Ovary (tissue), 9 donors: ENCODE data around the gene PALB2. TPM values are rescaled to one million over a fixed set of nuclear protein-coding genes. Genes with fewer than 3 reads are reported as not detected.

ENCODE experiments used
- DNase-seq, 5 donors: peaks; one replicate each; pipeline ENCODE4 v3.0.0-alpha.2; 2019 to 2020
- H3K27ac ChIP-seq, 2 donors: fragments of 200-600 bp; one replicate each; pipeline versions ENCODE4 v1.5.1 to v1.8.0; 2019 to 2022
- H3K27me3 ChIP-seq: fragments of 200-600 bp; one replicate; pipeline ENCODE4 v1.8.0; 2022
- H3K36me3 ChIP-seq: fragments of 200-600 bp; sonication (generic); one replicate; pipeline ENCODE4 v1.5.1; 2019
- H3K4me1 ChIP-seq: one replicate; pipeline ENCODE4 v1.8.1; 2013; ENCODE audit warnings: mild to moderate bottlenecking, moderate library complexity; ENCODE audit not compliant: insufficient read depth
- H3K4me3 ChIP-seq: fragments of 200-600 bp; sonication (generic); one replicate; pipeline ENCODE4 v1.5.1; 2017
- H3K9me3 ChIP-seq, 2 donors: fragments of 200-600 bp in 1 of 2; sonication (generic) in 1 of 2; one replicate each; pipeline versions ENCODE4 v1.5.1 to v1.8.1; 2013 to 2019; ENCODE audit warnings: mild to moderate bottlenecking in 1 of 2, moderate library complexity in 1 of 2
- EP300 ChIP-seq: sonication (generic); formaldehyde crosslinking; IDR thresholded peaks from one replicate; pipeline ENCODE4 v1.6.1; 2017; ENCODE audit warnings: antibody characterized with exemption
- POLR2A ChIP-seq: fragments of 450-650 bp; IDR thresholded peaks from one replicate; pipeline ENCODE4 v1.6.1; 2017; ENCODE audit warnings: antibody characterized with exemption, mild to moderate bottlenecking, moderate library complexity
- WGBS, 3 donors: extraction: QIAGEN DNeasy Blood & Tissue Kit in 1 of 3; methylation state at CpG; one replicate each; pipeline versions ENCODE4 v1.1.5 to v1.1.7; 2013 to 2017; 5-methylcytosine and 5-hydroxymethylcytosine counted together
- intact Hi-C, 4 donors: fragments of 100-400 bp; cut with DNase I; formaldehyde crosslinking; loops; one replicate each; pipeline versions ENCODE4 v1.11.0 to v1.15.1; 2022 to 2023
- polyA plus RNA-seq, 2 donors: library from polyadenylated mRNA; stranded (reverse); fragments of 200-250 nt in 1 of 2; fragments of 350-450 nt in 1 of 2; fragmentation: Illumina TruSeq in 1 of 2; extraction: RNeasy Lipid Tissue Mini Kit (QIAGEN cat#74804) in 1 of 2; gene quantifications; one replicate each; pipeline ENCODE4 v1.2.3, GENCODE V29; 2013 to 2014
- total RNA-seq, 7 donors: library from RNA; depleted of rRNA in 2 of 7; stranded (reverse); fragments of >200 nt in 2 of 7; fragmentation: NEBNext Ultra II Directional in 3 of 7; extraction: Animal tissue kit (Norgen Biotek cat#: 25700) in 3 of 7; gene quantifications; one replicate each; pipeline versions ENCODE4 v1.1.0 to v1.2.4, GENCODE V29; 2016 to 2023
- TF ChIP-seq, protein P1 (sequence below), 3 donors: fragments of 450-650 bp in 2 of 3; fragments of 200-600 bp in 1 of 3; IDR thresholded peaks; one replicate each; pipeline versions ENCODE4 v1.5.1 to v1.8.0; 2016 to 2022; ENCODE audit warnings: antibody characterized with exemption in 3 of 3, mild to moderate bottlenecking in 1 of 3
- donor health status: DM: no; HTN: no; CAD: no; lungs with moderate emphysema.
- donor health status: DM: no; HTN: no; CAD: no.
- donor health status: Bipolar disorder and iron deficiency.
- donor health status: DM: yes; HTN: yes; CAD: no.
- donor health status: DM: no; HTN: no; CAD: no.
- donor health status: DM: yes; HTN: yes; CAD: no.

PALB2 gene
- total and polyA plus RNA-seq, 9 donors = 6.1 to 13.7 (median 9.9) TPM

DNA sequence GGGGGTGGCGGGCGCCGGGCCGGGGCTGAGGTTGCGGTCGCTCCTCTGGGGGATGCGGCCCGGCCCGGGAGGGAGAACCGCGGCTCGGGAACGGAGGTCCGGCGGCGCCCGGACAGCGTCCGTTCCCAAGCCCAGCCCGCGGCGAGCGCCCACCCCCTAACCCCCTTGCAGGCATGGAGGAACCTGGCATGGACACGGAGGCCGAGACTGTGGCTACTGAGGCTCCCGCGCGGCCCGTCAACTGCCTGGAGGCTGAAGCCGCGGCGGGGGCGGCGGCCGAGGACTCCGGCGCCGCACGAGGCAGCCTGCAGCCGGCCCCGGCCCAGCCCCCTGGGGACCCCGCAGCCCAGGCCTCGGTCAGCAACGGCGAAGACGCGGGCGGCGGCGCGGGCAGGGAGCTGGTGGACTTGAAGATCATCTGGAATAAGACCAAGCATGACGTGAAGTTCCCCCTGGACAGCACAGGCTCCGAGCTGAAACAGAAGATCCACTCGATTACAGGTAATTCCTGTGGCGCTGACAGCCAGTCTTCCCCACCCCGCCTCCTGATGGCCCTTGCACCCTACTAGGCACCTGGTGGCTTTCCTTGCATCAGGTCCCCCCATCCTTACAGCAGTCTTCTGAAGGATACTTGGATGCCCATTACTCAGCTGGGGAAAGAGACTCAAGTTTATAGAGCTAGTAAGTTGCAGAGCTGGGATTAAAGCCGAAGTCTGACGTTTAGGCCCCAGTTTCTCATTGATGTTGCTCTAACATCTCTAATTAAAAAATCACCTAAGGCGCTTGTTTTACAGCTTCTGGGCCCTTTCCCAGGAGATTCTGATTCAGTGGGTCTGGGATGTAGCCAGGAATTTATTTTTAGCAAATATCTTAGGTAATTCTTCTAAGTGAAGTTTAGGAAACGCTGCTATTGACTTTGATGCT, 83.1 kb downstream of the PALB2 start:
- no peaks in the 10 kb centered on the region for H3K36me3 ChIP-seq
- H3K9me3 ChIP-seq = no peaks in the 10 kb centered on the region
- H3K27me3 ChIP-seq = no peaks in the 10 kb centered on the region
- H3K4me3 ChIP-seq = peak overlapping the region; percentile 95
- WGBS, 3 donors = 1 to 2% (median 1%) methylated on average over 24 to 60 of the region's 60 CpGs
- DNase-seq = no peak
- peak overlapping the region; percentile 85 to 88 for H3K27ac ChIP-seq
- no peak for TF ChIP-seq EP300
- no peak for TF ChIP-seq POLR2A
- TF ChIP-seq, protein P1, sequence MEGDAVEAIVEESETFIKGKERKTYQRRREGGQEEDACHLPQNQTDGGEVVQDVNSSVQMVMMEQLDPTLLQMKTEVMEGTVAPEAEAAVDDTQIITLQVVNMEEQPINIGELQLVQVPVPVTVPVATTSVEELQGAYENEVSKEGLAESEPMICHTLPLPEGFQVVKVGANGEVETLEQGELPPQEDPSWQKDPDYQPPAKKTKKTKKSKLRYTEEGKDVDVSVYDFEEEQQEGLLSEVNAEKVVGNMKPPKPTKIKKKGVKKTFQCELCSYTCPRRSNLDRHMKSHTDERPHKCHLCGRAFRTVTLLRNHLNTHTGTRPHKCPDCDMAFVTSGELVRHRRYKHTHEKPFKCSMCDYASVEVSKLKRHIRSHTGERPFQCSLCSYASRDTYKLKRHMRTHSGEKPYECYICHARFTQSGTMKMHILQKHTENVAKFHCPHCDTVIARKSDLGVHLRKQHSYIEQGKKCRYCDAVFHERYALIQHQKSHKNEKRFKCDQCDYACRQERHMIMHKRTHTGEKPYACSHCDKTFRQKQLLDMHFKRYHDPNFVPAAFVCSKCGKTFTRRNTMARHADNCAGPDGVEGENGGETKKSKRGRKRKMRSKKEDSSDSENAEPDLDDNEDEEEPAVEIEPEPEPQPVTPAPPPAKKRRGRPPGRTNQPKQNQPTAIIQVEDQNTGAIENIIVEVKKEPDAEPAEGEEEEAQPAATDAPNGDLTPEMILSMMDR (IDR thresholded peaks at IDR 0.05) = no peak
- H3K4me1 ChIP-seq = no peaks in the 10 kb centered on the region
- intact Hi-C loops = loop anchor here in 2 of 4 donors (5.0 to 10.0 kb wide), 3 partner anchors 46 to 93 kb away; partner anchors contain the start of gene GGA2 (in 1 of the 2)

DNA sequence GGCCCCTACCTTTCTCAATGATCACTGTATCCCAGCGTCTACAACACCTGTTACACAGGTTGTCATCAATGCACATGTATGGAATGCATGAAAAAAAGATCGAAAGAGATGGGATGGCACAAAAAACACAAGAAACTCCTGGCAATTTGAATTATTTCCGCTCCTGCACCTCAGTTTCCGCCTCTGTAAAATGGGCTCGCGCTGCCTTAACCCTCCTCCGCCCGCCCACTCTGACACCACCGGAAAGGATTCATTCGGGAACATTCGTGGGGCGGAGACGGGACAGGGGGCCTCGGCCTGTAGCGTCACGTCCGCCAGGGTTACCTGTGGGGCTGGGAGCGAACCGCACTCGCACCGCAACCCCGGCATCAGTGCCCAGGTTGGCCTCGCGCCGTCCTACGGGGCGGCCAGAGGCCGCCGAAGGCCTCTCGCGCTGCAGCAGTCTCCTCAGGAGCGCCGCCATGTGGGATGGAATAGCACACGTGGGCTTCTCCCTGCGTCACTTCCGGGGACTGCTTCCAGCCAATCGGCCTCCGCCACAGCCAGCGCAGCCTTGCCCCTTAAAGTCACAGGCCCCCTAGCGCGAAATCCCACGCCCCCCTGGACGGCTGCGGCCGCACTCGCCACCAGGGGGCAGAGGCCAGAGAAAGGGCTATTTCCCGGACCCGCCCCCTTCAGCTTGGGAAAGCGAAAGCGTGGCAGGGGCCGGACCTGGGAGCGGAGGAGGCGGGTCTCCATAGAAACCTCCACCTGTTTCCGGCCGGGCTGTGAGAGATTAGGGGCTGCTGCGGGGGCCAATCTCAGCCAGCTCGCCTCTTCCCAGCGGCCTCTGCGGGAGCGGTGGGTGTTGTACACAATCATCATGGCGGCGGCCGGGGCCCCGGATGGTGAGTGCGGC, 84.0 kb downstream of the PALB2 start, which contains the start of the genes EARS2 and UBFD1:
TSS of gene EARS2 (minus strand) at position 470 of the 898 bp plus-strand sequence. CDS start at position 463, 7 bp downstream.
TSS of gene UBFD1 (plus strand) at position 847 of the 898 bp plus-strand sequence. CDS start at position 863, 16 bp downstream.
- H3K4me3 ChIP-seq = peak within 1 kb of the TSS; percentile 95
- TF ChIP-seq EP300 = peak; percentile 60
- TF ChIP-seq POLR2A = peak; percentile 33
- TF ChIP-seq, protein P1 (IDR thresholded peaks at IDR 0.05) = peak; percentile 93 to 97 (median 95)
- WGBS, 3 donors = 1 to 2% (median 1%) methylated on average over 59 to 65 of the region's 65 CpGs
- H3K27ac ChIP-seq = peak within 1 kb of the TSS; percentile 85 to 88
- intact Hi-C loops = loop anchor here in 2 of 4 donors (5.0 to 10.0 kb wide), 3 partner anchors 45 to 92 kb away; partner anchors contain the start of gene GGA2 (in 1 of the 2)
- no peaks in the 10 kb centered on the region for H3K36me3 ChIP-seq
- no peaks in the 10 kb centered on the region for H3K4me1 ChIP-seq
- H3K9me3 ChIP-seq = no peaks in the 10 kb centered on the region
- H3K27me3 ChIP-seq = no peaks in the 10 kb centered on the region
- DNase-seq = peak; percentile 97 to 98 (median 98)

DNA sequence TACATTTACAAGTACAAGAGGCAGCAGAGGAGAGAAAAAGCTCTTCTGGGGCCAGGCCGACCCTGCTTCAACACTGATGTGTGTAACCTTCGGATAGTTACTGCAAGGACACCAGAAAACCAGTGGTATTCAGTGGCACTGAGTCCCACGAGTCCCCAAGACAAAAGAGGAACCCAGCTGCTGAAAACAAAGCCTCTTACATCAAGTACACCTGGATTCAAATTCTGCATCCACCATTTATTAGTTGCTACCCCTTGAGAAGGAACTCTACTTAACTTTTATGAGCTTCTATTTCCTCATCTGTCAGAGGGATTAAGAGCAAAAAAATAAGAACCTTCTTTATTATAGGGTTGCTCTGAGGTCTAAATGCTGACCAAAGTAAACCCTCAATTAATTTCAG, 86.6 kb downstream of the PALB2 start:
- Histone ChIP-seq H3K9me3 (no peaks in the 10 kb centered on the region), H3K4me3 (no peak overlapping the region), H3K27ac (no peak overlapping the region), H3K36me3 (no peaks in the 10 kb centered on the region), H3K4me1 (no peaks in the 10 kb centered on the region), H3K27me3 (no peaks in the 10 kb centered on the region)
- DNase-seq = no peak
- 77 to 80% (median 77%) methylated on average over 3 of the region's 3 CpGs for WGBS, 3 donors
- intact Hi-C loops = loop anchor here in 2 of 4 donors (10.0 kb wide), 2 partner anchors 50 to 90 kb away; no protein-coding TSS in a partner anchor
- TF ChIP-seq POLR2A = no peak
- TF ChIP-seq, protein P1 (IDR thresholded peaks at IDR 0.05) = no peak
- no peak for TF ChIP-seq EP300

Other genes starting within 250 kb of the PALB2 start
- 10 to 100 TPM; 16.5 to 21.5 (median 19.3) TPM for gene COG7, start 188.1 kb downstream of the PALB2 start, total RNA-seq
- 10 to 100 TPM; 13.8 to 15.1 TPM for gene COG7, start 188.1 kb downstream of the PALB2 start, polyA plus RNA-seq
- gene GGA2, start 130.8 kb downstream of the PALB2 start, total RNA-seq = 100 to 1,000 TPM in 1 of 7 donors, 10 to 100 TPM in 6; 27.1 to 111 (median 83.3) TPM
- 100 to 1,000 TPM in 1 of 2 donors, 10 to 100 TPM in 1; 36.3 to 141 TPM for gene GGA2, start 130.8 kb downstream of the PALB2 start, polyA plus RNA-seq
- 10 to 100 TPM; 11.1 to 29.0 (median 18.5) TPM for gene EARS2, start 84.0 kb downstream of the PALB2 start, total RNA-seq
- gene EARS2, start 84.0 kb downstream of the PALB2 start, polyA plus RNA-seq = 10 to 100 TPM in 1 of 2 donors, 1 to 10 TPM in 1; 9.5 to 26.7 TPM
- gene UBFD1, start 83.6 kb downstream of the PALB2 start, total RNA-seq = 10 to 100 TPM; 45.2 to 67.4 (median 54.0) TPM
- gene UBFD1, start 83.6 kb downstream of the PALB2 start, polyA plus RNA-seq = 10 to 100 TPM; 13.8 to 55.1 TPM
- gene NDUFAB1, start 45.0 kb downstream of the PALB2 start, total RNA-seq = 10 to 100 TPM; 42.4 to 79.5 (median 53.6) TPM
- gene NDUFAB1, start 45.0 kb downstream of the PALB2 start, polyA plus RNA-seq = 10 to 100 TPM; 66.9 to 83.0 TPM
- gene DCTN5, start 156 bp upstream of the PALB2 start, total RNA-seq = 10 to 100 TPM in 6 of 7 donors, 1 to 10 TPM in 1; 9.2 to 44.4 (median 34.6) TPM
- gene DCTN5, start 156 bp upstream of the PALB2 start, polyA plus RNA-seq = 10 to 100 TPM; 11.6 to 64.6 TPM
- 1 to 10 TPM; 1.1 to 3.0 (median 1.9) TPM for gene PLK1, start 37.6 kb upstream of the PALB2 start, total RNA-seq
- 1 to 10 TPM; 1.5 to 4.7 TPM for gene PLK1, start 37.6 kb upstream of the PALB2 start, polyA plus RNA-seq
- gene ERN2, start 71.9 kb upstream of the PALB2 start, total RNA-seq = under 1 TPM in 2 of 7 donors, not detected in 5; 0.24 to 0.26 TPM
- gene ERN2, start 71.9 kb upstream of the PALB2 start, polyA plus RNA-seq = not detected
- under 1 TPM in 1 of 7 donors, not detected in 6; 0.10 TPM for gene CHP2, start 113.7 kb upstream of the PALB2 start, total RNA-seq
- gene CHP2, start 113.7 kb upstream of the PALB2 start, polyA plus RNA-seq = under 1 TPM; 0.05 to 0.15 TPM
- gene PRKCB, start 194.7 kb upstream of the PALB2 start, total RNA-seq = 1 to 10 TPM in 5 of 7 donors, under 1 TPM in 2; 0.48 to 5.0 (median 1.2) TPM
- gene PRKCB, start 194.7 kb upstream of the PALB2 start, polyA plus RNA-seq = 1 to 10 TPM in 1 of 2 donors, under 1 TPM in 1; 0.38 to 3.3 TPM